ENCODE results near the gene UCN2. TPM values are rescaled to one million over a fixed set of nuclear protein-coding genes. Genes with fewer than 3 reads are reported as not detected.

The UCN2 gene
- total and polyA plus RNA-seq, 2 donors (not counting 3 experiments of a cell fraction or from before 2014, with no cell fraction given): 0.11 TPM; not detected in 1

GRCh38 chr3:48518069-48518468, 45.5 kb downstream of the UCN2 start:
- dilution Hi-C loops (cut with MboI; ENCODE audit: extremely low pct_ligation_motif_present, low sequenced_read_pairs) (no loop called here), intact Hi-C loops (cut with micrococcal nuclease) (no loop called here)
- no TSS peak for BruUV-seq (replicated peaks)
- Histone ChIP-seq H4K20me1 (replicated peaks; ENCODE audit: control insufficient read depth, extremely low read depth, insufficient read depth, low read length) (no peaks in the 10 kb centered on the region), H3K4me1 (ENCODE audit: control insufficient read depth, extremely low read depth, insufficient read depth, low read length) (no peaks in the 10 kb centered on the region), H3K36me3 (ENCODE audit: control insufficient read depth in 2 of 2, extremely low read depth in 1 of 2, insufficient read depth in 2 of 2, low read length in 2 of 2) (no peaks in the 10 kb centered on the region), H3K9me3 (replicated peaks; ENCODE audit: control insufficient read depth, insufficient read depth, low read length) (no peaks in the 10 kb centered on the region), H3K27ac (ENCODE audit: insufficient read depth, low read depth, low read length) (no peak overlapping the region), H3K27me3 (ENCODE audit: control insufficient read depth in 2 of 2, insufficient read depth in 2 of 2, low read length in 2 of 2) (no peaks in the 10 kb centered on the region), H3K79me2 (ENCODE audit: control insufficient read depth, insufficient read depth, low read length) (no peaks in the 10 kb centered on the region), H3K9ac (replicated peaks; ENCODE audit: extremely low read depth, insufficient read depth, low read length) (no peak overlapping the region), H2AFZ (ENCODE audit: low read depth, low read length) (no peak overlapping the region), H3K4me3 (replicated peaks in 1 of 3; ENCODE audit: insufficient read depth in 1 of 3, low read depth in 1 of 3, low read length in 3 of 3) (no peak overlapping the region), H3K9me1 (replicated peaks; ENCODE audit: control insufficient read depth, extremely low read depth, insufficient read depth, low read length) (no peaks in the 10 kb centered on the region), H3K4me2 (ENCODE audit: insufficient read depth, low read length) (no peak overlapping the region)
- ChIA-PET POLR2A (no interaction called here), CTCF (no interaction called here)
- FAIRE-seq (no peak), DNase-seq (ENCODE audit: low read depth, low spot score) (no peak)
- TF ChIP-seq JUN (IDR thresholded peaks at IDR 0.05; ENCODE audit: borderline replicate concordance, insufficient read depth, insufficient read length, low read depth) (no peak), CTCF (IDR thresholded peaks at IDR 0.05; ENCODE audit: extremely low read depth in 1 of 2, insufficient read depth in 1 of 2, low read depth in 1 of 2, low read length in 2 of 2) (no peak), POLR2A (IDR thresholded peaks at IDR 0.05; ENCODE audit: low read depth, low read length) (no peak), EZH2 (IDR thresholded peaks at IDR 0.05; ENCODE audit: borderline replicate concordance, low read depth, low read length, severe bottlenecking) (no peak), FOS (IDR thresholded peaks at IDR 0.05; ENCODE audit: borderline replicate concordance, insufficient read depth, low read length) (no peak), POLR2AphosphoS5 (IDR thresholded peaks at IDR 0.05; ENCODE audit: insufficient read depth, low read depth, low read length) (no peak), MAX (IDR thresholded peaks at IDR 0.05; ENCODE audit: insufficient read depth, insufficient read length) (no peak), MYC (IDR thresholded peaks at IDR 0.05; ENCODE audit: low read depth, low read length) (no peak), GATA2 (IDR thresholded peaks at IDR 0.05; ENCODE audit: insufficient read depth, insufficient read length, low read depth, low read length) (no peak)
